AML-193 (cell line): ENCODE results near the gene PCDHGA11.
"Not testable (repeated sequence)": the region's sequence is repeated elsewhere in the genome, so short reads cannot be mapped to it uniquely, and the experiment has no call there.

Experiments used
- DNase-seq, 2 experiments: peaks; one replicate each; lab custom pipeline; 2025; lab: John Stamatoyannopoulos, UW

The PCDHGA11 gene

DNA sequence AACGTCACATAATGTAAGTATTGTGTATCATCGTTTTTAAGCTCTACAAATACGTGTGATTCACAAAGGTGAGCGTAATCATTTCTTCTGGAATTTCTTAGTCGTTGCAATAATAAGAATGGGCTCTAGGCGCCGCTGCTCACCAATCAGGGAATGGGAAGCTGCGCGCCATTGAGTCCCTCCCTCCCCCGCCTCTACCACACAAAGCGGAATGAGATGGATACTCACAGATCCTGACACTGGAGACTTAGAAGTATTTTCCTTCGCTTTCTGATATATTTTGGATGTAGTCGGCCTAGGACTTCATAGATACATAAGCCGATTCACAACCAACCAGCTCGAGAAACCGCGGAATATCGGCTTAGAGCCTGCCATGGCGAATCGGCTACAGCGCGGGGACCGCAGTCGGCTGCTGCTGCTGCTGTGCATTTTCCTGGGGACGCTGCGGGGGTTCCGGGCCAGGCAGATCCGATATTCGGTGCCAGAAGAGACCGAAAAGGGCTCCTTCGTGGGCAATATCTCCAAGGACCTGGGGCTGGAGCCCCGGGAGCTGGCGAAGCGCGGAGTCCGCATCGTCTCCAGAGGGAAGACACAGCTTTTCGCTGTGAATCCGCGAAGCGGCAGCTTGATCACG lies at the start of gene PCDHGA11:
TSS of gene PCDHGA11 (plus strand) at position 197 of the 634 bp plus-strand sequence. CDS start at position 374, 177 bp downstream.
- no peak for DNase-seq

DNA sequence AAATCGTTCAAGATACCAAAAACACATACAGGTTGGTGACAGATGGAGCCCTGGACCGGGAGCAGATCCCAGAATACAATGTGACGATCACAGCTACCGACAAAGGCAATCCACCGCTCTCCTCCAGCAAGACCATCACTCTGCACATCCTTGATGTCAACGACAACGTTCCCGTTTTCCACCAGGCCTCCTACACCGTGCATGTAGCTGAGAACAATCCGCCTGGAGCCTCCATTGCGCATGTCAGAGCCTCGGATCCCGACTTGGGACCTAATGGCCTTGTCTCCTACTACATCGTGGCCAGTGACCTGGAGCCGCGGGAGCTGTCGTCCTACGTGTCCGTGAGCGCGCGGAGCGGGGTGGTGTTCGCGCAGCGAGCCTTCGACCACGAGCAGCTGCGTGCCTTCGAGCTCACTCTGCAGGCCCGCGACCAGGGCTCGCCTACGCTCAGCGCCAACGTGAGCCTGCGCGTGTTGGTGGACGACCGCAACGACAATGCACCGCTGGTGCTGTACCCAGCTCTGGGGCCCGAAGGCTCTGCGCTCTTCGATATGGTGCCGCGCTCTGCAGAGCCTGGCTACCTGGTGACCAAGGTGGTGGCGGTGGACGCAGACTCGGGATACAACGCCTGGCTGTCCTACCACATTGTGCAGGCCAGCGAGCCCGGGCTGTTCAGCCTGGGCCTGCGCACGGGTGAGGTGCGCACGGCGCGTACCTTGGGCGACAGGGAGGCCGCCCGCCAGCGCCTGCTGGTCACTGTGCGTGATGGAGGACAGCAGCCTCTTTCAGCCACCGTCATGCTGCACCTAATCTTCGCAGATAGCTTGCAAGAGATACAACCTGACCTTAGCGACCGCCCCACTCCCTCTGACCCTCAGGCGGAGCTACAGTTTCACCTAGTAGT lies 49.0 kb upstream of the PCDHGA11 start:
- no peak for DNase-seq

- DNase-seq, result no peak
These were observed 47.1 kb upstream of the PCDHGA11 start, which contains the start of gene PCDHGA6 for GRCh38 chr5:141373673-141374317. PCDHGA6 (plus strand) TSS chr5:141373891; CDS start chr5:141374084, 193 bp downstream.

DNA sequence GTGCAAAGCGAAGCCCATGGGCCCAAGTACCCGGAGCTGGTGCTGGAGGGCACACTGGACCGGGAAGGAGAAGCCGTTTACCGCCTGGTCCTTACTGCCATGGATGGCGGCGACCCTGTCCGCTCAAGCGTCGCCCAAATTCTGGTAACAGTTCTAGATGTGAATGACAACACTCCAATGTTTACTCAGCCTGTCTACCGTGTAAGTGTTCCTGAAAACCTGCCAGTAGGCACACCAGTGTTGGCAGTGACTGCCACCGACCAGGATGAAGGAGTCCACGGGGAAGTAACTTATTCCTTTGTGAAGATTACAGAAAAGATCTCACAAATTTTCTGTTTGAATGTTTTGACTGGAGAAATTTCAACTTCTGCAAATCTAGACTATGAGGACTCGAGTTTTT lies 46.2 kb upstream of the PCDHGA11 start:
- no peak for DNase-seq

DNA sequence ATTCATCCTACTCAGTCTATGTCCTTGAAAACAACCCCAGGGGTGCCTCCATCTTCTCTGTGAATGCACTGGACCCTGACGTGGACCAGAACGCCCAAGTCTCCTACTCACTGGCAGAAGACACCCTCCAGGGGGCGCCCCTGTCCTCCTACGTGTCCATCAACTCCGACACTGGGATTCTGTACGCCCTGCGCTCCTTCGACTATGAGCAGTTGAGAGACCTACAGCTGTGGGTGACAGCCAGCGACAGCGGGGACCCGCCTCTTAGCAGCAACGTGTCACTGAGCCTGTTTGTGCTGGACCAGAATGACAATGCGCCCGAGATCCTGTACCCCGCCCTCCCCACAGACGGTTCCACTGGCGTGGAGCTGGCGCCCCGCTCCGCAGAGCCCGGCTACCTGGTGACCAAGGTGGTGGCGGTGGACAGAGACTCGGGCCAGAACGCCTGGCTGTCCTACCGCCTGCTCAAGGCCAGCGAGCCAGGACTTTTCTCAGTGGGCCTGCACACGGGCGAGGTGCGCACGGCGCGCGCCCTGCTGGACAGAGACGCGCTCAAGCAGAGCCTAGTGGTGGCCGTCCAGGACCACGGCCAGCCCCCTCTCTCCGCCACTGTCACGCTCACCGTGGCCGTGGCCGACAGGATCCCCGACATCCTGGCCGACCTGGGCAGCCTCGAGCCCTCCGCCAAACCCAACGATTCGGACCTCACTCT lies 45.3 kb upstream of the PCDHGA11 start:
- DNase-seq, result not testable (repeated sequence)

- DNase-seq, result no peak
These were observed 38.2 kb upstream of the PCDHGA11 start, which contains the start of gene PCDHGA7 for GRCh38 chr5:141382469-141383294. PCDHGA7 (plus strand) TSS chr5:141382742; CDS start chr5:141382900, 158 bp downstream.

DNA sequence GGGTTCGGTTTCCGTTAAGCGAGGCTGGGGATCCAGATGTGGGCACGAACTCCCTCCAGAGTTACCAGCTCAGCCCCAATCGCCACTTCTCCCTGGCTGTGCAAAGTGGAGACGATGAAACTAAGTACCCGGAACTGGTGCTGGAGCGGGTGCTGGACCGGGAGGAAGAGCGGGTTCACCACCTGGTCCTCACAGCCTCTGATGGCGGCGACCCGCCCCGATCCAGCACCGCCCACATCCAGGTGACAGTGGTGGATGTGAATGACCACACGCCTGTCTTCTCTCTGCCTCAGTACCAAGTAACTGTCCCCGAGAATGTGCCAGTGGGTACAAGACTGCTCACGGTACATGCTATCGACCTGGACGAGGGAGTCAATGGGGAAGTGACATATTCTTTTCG lies 37.5 kb upstream of the PCDHGA11 start:
- no peak for DNase-seq

DNA sequence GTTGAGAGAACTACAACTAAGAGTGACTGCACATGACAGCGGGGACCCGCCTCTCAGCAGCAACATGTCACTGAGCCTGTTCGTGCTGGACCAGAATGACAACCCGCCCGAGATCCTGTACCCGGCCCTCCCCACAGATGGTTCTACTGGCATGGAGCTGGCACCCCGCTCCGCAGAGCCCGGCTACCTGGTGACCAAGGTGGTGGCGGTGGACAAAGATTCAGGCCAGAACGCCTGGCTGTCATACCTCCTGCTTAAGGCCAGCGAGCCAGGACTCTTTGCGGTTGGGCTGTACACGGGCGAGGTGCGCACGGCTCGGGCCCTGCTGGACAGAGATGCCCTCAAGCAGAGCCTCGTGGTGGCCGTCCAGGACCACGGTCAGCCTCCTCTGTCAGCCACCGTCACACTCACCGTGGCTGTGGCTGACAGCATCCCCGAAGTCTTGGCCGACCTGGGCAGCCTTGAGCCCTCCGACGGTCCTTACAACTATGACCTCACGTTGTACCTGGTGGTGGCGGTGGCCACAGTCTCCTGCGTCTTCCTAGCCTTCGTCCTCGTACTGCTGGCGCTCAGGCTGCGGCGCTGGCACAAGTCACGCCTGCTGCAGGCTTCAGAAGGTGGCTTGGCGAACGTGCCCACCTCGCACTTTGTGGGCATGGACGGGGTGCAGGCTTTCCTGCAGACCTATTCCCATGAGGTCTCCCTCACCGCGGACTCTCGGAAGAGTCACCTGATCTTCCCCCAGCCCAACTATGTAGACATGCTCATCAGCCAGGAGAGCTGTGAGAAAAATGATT lies 36.2 kb upstream of the PCDHGA11 start:
- no peak for DNase-seq

GRCh38 chr5:141387557-141388311 lies 33.1 kb upstream of the PCDHGA11 start, which contains the start of gene PCDHGB4:
PCDHGB4 (plus strand) TSS chr5:141387698; CDS start chr5:141387885, 187 bp downstream.
- not testable (repeated sequence) for DNase-seq

DNA sequence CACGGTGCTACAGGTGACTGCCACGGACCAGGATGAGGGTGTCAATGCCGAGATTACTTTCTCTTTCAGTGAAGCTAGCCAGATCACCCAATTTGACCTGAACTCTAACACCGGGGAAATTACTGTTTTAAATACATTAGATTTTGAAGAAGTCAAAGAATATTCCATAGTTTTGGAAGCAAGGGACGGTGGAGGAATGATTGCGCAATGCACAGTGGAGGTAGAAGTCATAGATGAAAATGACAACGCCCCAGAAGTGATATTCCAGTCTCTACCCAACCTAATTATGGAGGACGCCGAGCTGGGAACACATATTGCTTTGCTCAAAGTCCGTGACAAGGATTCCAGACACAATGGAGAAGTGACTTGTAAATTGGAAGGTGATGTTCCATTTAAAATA lies 32.2 kb upstream of the PCDHGA11 start:
- no peak for DNase-seq

DNA sequence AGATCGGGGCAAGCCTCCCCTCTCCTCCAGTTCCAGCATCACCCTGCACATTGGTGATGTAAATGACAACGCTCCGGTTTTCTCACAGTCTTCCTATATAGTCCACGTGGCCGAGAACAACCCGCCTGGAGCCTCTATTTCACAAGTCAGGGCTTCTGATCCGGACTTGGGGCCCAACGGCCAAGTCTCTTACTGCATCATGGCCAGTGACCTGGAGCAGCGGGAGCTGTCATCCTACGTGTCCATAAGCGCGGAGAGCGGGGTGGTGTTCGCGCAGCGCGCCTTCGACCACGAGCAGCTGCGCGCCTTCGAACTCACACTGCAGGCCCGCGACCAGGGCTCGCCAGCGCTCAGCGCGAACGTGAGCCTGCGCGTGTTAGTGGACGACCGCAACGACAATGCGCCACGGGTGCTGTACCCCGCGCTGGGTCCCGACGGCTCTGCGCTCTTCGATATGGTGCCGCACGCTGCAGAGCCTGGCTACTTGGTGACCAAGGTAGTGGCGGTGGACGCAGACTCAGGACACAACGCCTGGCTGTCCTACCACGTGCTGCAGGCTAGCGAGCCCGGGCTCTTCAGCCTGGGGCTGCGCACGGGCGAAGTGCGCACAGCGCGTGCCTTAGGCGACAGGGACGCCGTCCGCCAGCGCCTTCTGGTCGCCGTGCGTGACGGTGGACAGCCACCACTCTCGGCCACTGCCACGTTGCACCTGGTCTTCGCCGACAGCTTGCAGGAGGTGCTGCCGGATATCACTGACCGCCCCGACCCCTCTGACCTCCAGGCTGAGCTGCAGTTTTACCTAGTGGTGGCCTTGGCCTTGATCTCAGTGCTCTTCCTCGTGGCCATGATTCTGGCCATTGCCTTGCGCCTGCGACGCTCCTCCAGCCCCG lies 31.5 kb upstream of the PCDHGA11 start:
- no peak for DNase-seq

DNA sequence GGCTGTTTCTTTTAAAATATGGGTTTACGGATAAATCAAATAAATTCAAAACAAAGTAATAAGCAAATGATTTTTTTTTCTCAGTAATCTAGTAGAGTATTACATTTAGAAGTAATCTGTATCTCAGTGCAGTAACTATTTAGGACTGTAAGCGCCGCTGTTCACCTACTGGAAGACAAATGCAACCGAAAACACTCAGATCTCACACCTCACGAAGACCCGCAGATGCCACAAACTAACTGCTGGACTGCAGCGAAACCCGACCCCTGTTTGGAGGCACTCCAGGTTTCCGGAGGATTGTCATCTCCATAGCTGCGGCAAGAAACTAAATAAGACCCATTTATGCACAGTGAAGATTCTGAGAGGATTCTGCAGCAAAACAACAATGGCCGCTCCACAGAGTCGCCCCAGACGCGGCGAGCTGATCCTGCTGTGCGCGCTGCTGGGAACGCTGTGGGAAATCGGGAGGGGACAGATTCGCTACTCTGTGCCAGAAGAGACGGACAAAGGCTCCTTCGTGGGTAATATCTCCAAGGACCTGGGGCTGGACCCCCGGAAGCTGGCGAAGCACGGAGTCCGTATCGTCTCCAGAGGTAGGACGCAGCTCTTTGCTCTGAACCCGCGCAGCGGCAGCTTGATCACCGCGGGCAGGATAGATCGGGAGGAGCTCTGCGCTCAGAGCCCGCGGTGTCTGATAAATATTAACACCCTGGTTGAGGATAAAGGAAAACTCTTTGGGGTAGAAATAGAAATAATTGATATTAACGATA lies 28.2 kb upstream of the PCDHGA11 start, which contains the start of gene PCDHGA8:
TSS of gene PCDHGA8 (plus strand) at position 205 of the 770 bp plus-strand sequence. CDS start at position 386, 181 bp downstream.
- DNase-seq, result peak; percentile 17 to 27

- DNase-seq, result no peak
These were observed 27.6 kb upstream of the PCDHGA11 start for GRCh38 chr5:141393267-141393666.

DNA sequence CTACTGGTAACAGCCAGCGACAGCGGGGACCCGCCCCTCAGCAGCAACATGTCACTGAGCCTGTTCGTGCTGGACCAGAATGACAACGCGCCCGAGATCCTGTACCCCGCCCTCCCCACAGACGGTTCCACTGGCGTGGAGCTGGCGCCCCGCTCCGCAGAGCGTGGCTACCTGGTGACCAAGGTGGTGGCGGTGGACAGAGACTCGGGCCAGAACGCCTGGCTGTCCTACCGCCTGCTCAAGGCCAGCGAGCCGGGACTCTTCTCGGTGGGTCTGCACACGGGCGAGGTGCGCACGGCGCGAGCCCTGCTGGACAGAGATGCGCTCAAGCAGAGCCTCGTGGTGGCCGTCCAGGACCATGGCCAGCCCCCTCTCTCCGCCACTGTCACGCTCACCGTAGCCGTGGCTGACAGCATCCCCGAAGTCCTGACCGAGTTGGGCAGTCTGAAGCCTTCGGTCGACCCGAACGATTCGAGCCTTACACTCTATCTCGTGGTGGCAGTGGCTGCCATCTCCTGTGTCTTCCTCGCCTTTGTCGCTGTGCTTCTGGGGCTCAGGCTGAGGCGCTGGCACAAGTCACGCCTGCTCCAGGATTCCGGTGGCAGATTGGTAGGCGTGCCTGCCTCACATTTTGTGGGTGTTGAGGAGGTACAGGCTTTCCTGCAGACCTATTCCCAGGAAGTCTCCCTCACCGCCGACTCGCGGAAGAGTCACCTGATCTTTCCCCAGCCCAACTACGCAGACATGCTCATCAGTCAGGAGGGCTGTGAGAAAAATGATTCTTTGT lies 26.3 kb upstream of the PCDHGA11 start:
- not testable (repeated sequence) for DNase-seq

- DNase-seq, result not testable (repeated sequence)
These were observed 22.9 kb upstream of the PCDHGA11 start, which contains the start of gene PCDHGB5 for GRCh38 chr5:141397756-141398551. PCDHGB5 (plus strand) TSS chr5:141397947; CDS start chr5:141398128, 181 bp downstream.
